Measurements from ENCODE around the gene PPP2R3B. TPM values are rescaled to one million over a fixed set of nuclear protein-coding genes. Genes with fewer than 3 reads are reported as not detected.

PPP2R3B gene
- total and polyA plus RNA-seq, 2 experiments from 2014 or later: 22.4 to 24.3 TPM

DNA sequence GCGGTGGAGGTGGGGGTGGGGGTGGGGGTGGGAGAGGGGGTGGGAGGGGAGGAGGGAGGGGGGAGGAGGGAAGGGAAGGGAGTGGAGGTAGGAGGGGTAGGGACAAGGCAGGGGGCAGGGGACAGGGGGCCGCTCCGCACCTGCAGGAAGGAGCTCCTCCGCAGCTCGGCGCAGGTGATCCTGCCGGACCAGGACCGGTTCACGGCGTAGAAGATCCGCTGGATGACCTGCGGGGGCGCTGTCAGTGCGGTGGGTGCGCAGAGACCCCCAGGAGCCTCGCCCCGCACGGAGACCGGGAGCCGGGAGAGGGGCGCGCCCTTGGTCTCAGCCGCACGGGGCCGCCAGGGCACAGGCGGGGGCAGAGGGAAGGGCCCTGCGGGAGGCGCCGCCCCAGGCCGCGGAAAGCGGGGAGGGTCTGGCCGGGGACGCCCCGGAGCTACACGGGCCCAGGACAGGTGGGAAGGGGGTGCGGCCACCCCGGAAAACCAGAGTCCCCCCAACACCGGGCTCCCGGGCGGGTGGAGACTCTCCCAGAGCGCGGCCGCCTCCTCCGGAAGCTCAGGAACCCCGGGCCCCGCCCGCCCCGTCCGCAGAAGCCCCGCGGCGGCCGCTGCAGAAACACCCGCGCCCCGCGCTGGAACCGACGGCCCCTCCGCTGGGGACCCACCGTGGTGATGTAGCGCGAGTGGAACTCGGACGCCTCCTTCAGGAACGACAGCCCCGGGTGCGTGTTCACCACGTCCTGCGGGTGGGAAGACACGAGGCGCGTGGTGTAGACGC, 40.5 kb downstream of the PPP2R3B start:
- H3K9me3 ChIP-seq (ENCODE audit: low read depth): no peaks in the 10 kb centered on the region
- no peaks in the 10 kb centered on the region for H3K36me3 ChIP-seq (replicated peaks; ENCODE audit: insufficient read depth, low read depth)
- H2AFZ ChIP-seq: no peak overlapping the region
- H3K4me2 ChIP-seq: no peak overlapping the region
- H3K4me3 ChIP-seq: no peak overlapping the region
- 98% methylated on average over 20 of the region's 75 CpGs for WGBS (ENCODE audit: low lambda C conversion rate, missing lambda C conversion rate)
- no peaks in the 10 kb centered on the region for H3K9me2 ChIP-seq (replicated peaks; ENCODE audit: insufficient read depth)
- no peaks in the 10 kb centered on the region for H4K20me1 ChIP-seq (ENCODE audit: insufficient read depth, poor library complexity, severe bottlenecking)
- H3K79me2 ChIP-seq: no peaks in the 10 kb centered on the region
- TF ChIP-seq EZH2phosphoT487 (IDR thresholded peaks at IDR 0.05; ENCODE audit: low read depth, severe bottlenecking, unreplicated experiment) (no peak), EZH2 (IDR thresholded peaks at IDR 0.05; ENCODE audit: borderline replicate concordance) (no peak)
- TF ChIP-seq, protein P1, sequence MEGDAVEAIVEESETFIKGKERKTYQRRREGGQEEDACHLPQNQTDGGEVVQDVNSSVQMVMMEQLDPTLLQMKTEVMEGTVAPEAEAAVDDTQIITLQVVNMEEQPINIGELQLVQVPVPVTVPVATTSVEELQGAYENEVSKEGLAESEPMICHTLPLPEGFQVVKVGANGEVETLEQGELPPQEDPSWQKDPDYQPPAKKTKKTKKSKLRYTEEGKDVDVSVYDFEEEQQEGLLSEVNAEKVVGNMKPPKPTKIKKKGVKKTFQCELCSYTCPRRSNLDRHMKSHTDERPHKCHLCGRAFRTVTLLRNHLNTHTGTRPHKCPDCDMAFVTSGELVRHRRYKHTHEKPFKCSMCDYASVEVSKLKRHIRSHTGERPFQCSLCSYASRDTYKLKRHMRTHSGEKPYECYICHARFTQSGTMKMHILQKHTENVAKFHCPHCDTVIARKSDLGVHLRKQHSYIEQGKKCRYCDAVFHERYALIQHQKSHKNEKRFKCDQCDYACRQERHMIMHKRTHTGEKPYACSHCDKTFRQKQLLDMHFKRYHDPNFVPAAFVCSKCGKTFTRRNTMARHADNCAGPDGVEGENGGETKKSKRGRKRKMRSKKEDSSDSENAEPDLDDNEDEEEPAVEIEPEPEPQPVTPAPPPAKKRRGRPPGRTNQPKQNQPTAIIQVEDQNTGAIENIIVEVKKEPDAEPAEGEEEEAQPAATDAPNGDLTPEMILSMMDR (IDR thresholded peaks at IDR 0.05; ENCODE audit: poor library complexity): no peak
- no peak overlapping the region for H3K27ac ChIP-seq
- no peaks in the 10 kb centered on the region for H3K27me3 ChIP-seq
- no peak for DNase-seq (ENCODE audit: low spot score)
- H3K4me1 ChIP-seq (ENCODE audit: insufficient read depth): peaks cover 5% of the 10 kb centered on the region

DNA sequence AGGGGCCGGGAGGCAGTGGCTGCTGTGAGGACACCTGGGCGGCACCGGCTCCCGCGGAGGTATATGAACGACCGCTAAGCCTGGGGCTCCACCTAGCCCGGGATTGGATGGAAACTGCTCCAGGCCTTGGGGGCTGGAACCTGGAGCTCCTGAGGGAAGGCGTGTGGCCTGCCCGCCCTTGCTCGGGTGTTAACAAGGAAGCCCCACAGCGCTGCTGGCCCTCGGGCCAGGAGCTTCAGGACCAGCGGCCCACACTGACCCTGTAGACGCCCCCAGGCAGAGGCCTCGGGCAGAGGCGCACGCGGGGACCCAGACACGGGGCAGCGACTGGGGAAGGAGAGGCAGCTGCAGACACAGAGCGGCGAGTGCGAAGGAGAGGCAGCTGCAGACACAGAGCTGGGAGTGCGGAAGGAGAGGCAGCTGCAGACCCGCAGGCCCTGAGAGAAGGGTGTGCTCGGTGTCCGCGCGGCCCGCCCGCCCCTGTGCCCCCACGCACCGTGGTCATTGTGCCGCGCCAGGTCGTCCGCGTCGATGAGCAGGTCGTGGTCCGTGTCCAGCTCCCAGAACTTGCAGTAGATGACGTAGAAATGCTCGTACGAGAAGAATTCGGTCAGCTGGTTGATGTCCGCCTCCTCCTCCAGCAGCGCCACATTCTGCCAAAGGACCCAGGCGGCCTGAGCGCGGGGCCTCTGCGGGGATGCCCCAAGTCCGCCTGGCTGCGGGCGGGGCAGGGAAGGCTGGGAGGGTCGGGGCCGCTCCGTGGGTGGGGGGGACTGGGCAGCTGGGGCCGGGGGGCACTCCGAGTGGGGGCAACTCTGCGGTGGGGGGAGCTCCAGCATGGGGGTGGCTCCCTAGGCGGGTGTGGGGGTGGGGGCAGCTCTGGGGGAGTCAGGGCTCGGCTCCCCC, 41.4 kb downstream of the PPP2R3B start:
- TF ChIP-seq EZH2 (IDR thresholded peaks at IDR 0.05; ENCODE audit: borderline replicate concordance): no peak
- TF ChIP-seq, protein P1 (IDR thresholded peaks at IDR 0.05; ENCODE audit: poor library complexity): no peak
- TF ChIP-seq EZH2phosphoT487 (IDR thresholded peaks at IDR 0.05; ENCODE audit: low read depth, severe bottlenecking, unreplicated experiment): no peak
- H3K9me2 ChIP-seq (replicated peaks; ENCODE audit: insufficient read depth): no peaks in the 10 kb centered on the region
- no peaks in the 10 kb centered on the region for H3K27me3 ChIP-seq
- no peak overlapping the region for H2AFZ ChIP-seq
- no peak for DNase-seq (ENCODE audit: low spot score)
- no peaks in the 10 kb centered on the region for H3K9me3 ChIP-seq (ENCODE audit: low read depth)
- 95% methylated on average over 40 of the region's 63 CpGs for WGBS (ENCODE audit: low lambda C conversion rate, missing lambda C conversion rate)
- no peaks in the 10 kb centered on the region for H3K36me3 ChIP-seq (replicated peaks; ENCODE audit: insufficient read depth, low read depth)
- H3K4me2 ChIP-seq: no peak overlapping the region
- H3K79me2 ChIP-seq: no peaks in the 10 kb centered on the region
- peaks cover 5% of the 10 kb centered on the region for H3K4me1 ChIP-seq (ENCODE audit: insufficient read depth)
- H3K4me3 ChIP-seq: no peak overlapping the region
- H4K20me1 ChIP-seq (ENCODE audit: insufficient read depth, poor library complexity, severe bottlenecking): no peaks in the 10 kb centered on the region
- H3K27ac ChIP-seq: no peak overlapping the region

DNA sequence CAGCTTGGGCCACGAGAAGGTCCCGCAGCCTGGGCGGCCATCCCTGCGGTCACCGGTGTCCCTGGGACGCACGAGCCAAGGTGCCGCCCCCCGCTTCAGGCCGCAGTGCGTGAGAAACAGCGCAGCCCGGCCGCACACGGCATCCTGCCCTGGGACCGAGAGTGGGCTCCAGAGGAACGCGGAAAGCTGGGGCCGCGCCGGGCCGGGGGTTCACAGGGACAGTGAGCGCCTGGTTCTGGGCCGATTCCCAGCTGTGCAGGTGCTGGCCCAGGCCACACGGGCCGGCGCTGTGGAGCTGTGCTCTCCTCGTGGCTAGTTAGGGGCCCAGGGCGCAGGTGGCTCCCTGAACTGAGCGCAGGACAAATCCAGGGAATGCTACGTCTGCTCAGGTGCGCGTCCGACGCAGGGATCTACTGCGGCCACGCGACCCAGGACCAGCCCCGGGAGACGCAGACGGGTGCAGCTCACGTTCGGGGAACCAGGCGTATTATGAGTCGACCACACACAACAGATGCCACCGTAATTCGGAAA, 42.3 kb downstream of the PPP2R3B start:
- DNase-seq (ENCODE audit: low spot score): no peak
- Histone ChIP-seq H3K27me3 (no peaks in the 10 kb centered on the region), H3K9me2 (replicated peaks; ENCODE audit: insufficient read depth) (no peaks in the 10 kb centered on the region), H3K79me2 (no peaks in the 10 kb centered on the region), H3K27ac (no peak overlapping the region), H3K9me3 (ENCODE audit: low read depth) (no peaks in the 10 kb centered on the region), H3K36me3 (replicated peaks; ENCODE audit: insufficient read depth, low read depth) (no peaks in the 10 kb centered on the region), H2AFZ (no peak overlapping the region), H3K4me1 (ENCODE audit: insufficient read depth) (peaks cover 5% of the 10 kb centered on the region), H3K4me2 (no peak overlapping the region), H4K20me1 (ENCODE audit: insufficient read depth, poor library complexity, severe bottlenecking) (no peaks in the 10 kb centered on the region), H3K4me3 (no peak overlapping the region)
- TF ChIP-seq EZH2phosphoT487 (IDR thresholded peaks at IDR 0.05; ENCODE audit: low read depth, severe bottlenecking, unreplicated experiment) (no peak), EZH2 (IDR thresholded peaks at IDR 0.05; ENCODE audit: borderline replicate concordance) (no peak)
- TF ChIP-seq, protein P1 (IDR thresholded peaks at IDR 0.05; ENCODE audit: poor library complexity): no peak
- over 99% methylated on average over 31 of the region's 47 CpGs for WGBS (ENCODE audit: low lambda C conversion rate, missing lambda C conversion rate)
